SIG-M5 treated with dmso at 0.1 percent for 504 hours (cell line): ENCODE measurements around the gene RMC1.

Experiments used
- DNase-seq: peaks from one replicate; lab custom pipeline; 2025; ENCODE audit not compliant: unreplicated experiment; lab: John Stamatoyannopoulos, UW

Gene RMC1

GRCh38 chr18:23580677-23581367 lies 77.5 kb downstream of the RMC1 start:
- no peak for DNase-seq
